Lung (tissue), 12 donors: ENCODE measurements around the gene STRIP2. TPM values are rescaled to one million over a fixed set of nuclear protein-coding genes. Genes with fewer than 3 reads are reported as not detected.

Experiments
- ATAC-seq: fragments of 200-7000 bp; cut with Tn5 transposase; one replicate; pipeline ENCODE4 v1.9.1; 2020; ENCODE audit warnings: moderate number of reproducible peaks; ENCODE audit not compliant: insufficient read depth, low FRiP score
- DNase-seq, 3 donors: peaks; one replicate each; pipeline ENCODE4 v3.0.0-alpha.2; 2013 to 2017
- H3K27ac ChIP-seq, 2 donors: one replicate each; pipeline ENCODE4 v1.5.1; 2013; ENCODE audit warnings: mild to moderate bottlenecking in 2 of 2, moderate library complexity in 2 of 2, control low read depth in 1 of 2, inconsistent platforms in 1 of 2, low read depth in 1 of 2, low read length in 1 of 2
- H3K27me3 ChIP-seq, 3 donors: one replicate each; pipeline ENCODE4 v1.5.1; 2013; ENCODE audit warnings: low read length in 2 of 3; ENCODE audit not compliant: control insufficient read depth in 3 of 3, insufficient read depth in 3 of 3
- H3K36me3 ChIP-seq, 4 donors: one replicate each; pipeline ENCODE4 v1.5.1; 2013; ENCODE audit warnings: low read length in 4 of 4, mild to moderate bottlenecking in 1 of 4, moderate library complexity in 1 of 4; ENCODE audit not compliant: control insufficient read depth in 4 of 4, insufficient read depth in 4 of 4
- H3K4me1 ChIP-seq, 5 donors: one replicate each; pipeline ENCODE4 v1.5.1; 2013; ENCODE audit warnings: low read length in 5 of 5, mild to moderate bottlenecking in 2 of 5, moderate library complexity in 1 of 5; ENCODE audit not compliant: control insufficient read depth in 5 of 5, insufficient read depth in 5 of 5
- H3K4me3 ChIP-seq: one replicate; pipeline ENCODE4 v1.5.1; 2013; ENCODE audit warnings: mild to moderate bottlenecking, control low read depth, moderate library complexity
- H3K9ac ChIP-seq, 2 donors: one replicate each; pipeline ENCODE4 v1.5.1; 2013; ENCODE audit warnings: low read length in 2 of 2, control low read depth in 1 of 2; ENCODE audit not compliant: insufficient read depth in 1 of 2
- H3K9me3 ChIP-seq, 4 donors: one replicate each; pipeline ENCODE4 v1.5.1; 2013; ENCODE audit warnings: low read length in 3 of 4, mild to moderate bottlenecking in 1 of 4, moderate library complexity in 1 of 4; ENCODE audit not compliant: control insufficient read depth in 4 of 4, insufficient read depth in 3 of 4
- CTCF ChIP-seq: IDR thresholded peaks from 2 replicates; pipeline ENCODE4 v1.5.1; 2012; ENCODE audit warnings: mild to moderate bottlenecking; ENCODE audit errors: control extremely low read depth, extremely low read depth
- WGBS, 2 donors: extraction: QIAGEN DNeasy Blood & Tissue Kit; methylation state at CpG; one replicate each; pipeline ENCODE4 v1.1.7; 2013; 5-methylcytosine and 5-hydroxymethylcytosine counted together
- polyA plus RNA-seq, 2 donors: library from polyadenylated mRNA; stranded (reverse); fragments of 200-250 nt; gene quantifications; one replicate each; pipeline ENCODE4 v1.2.1, GENCODE V29; 2013
- total RNA-seq, 2 donors: library from RNA; depleted of rRNA in 1 of 2; stranded (reverse); fragments of >200 nt in 1 of 2; gene quantifications; one replicate each; pipeline ENCODE4 v1.2.1, GENCODE V29; 2014 to 2021
- donor health status: control.
- donor health status: control.
- donor health status: Bipolar disorder and iron deficiency.
- donor health status: healthy.
- donor health status: DM: yes; HTN: yes; CAD: no.

The STRIP2 gene
- total and polyA plus RNA-seq, 4 donors: 1.1 to 2.1 (median 1.7) TPM

GRCh38 chr7:129461809-129462208 is 27.6 kb downstream of the STRIP2 start:
- no peak for TF ChIP-seq CTCF
- Histone ChIP-seq H3K4me1 (peaks cover 0 to 4% (median 0%) of the 10 kb centered on the region in 5 donors), H3K27me3 (no peaks in the 10 kb centered on the region), H3K4me3 (no peak overlapping the region), H3K27ac (no peak overlapping the region), H3K9ac (no peak overlapping the region), H3K9me3 (no peaks in the 10 kb centered on the region), H3K36me3 (peaks cover 0 to 30% (median 0%) of the 10 kb centered on the region in 4 donors)
- no peak for ATAC-seq
- DNase-seq: no peak
- 90 to 93% methylated on average over 2 of the region's 2 CpGs for WGBS, 2 donors

- 37 to 64% methylated on average over 1 of the region's 1 CpG for WGBS, 2 donors
- ATAC-seq (no peak), DNase-seq (no peak)
- TF ChIP-seq CTCF: no peak
- H3K36me3 ChIP-seq: peaks cover 0 to 33% (median 0%) of the 10 kb centered on the region in 4 donors
- no peak overlapping the region for H3K27ac ChIP-seq
- no peaks in the 10 kb centered on the region for H3K9me3 ChIP-seq
- no peaks in the 10 kb centered on the region for H3K27me3 ChIP-seq
- H3K4me3 ChIP-seq: no peak overlapping the region
- H3K4me1 ChIP-seq: peaks cover 0 to 4% (median 0%) of the 10 kb centered on the region in 5 donors
- H3K9ac ChIP-seq: no peak overlapping the region
Observed at GRCh38 chr7:129462420-129462819, 28.2 kb downstream of the STRIP2 start.

GRCh38 chr7:129464194-129464593 is 30.0 kb downstream of the STRIP2 start:
- Histone ChIP-seq H3K4me1 (peaks cover 0 to 4% (median 0%) of the 10 kb centered on the region in 5 donors), H3K9ac (no peak overlapping the region), H3K36me3 (peaks cover 0 to 29% (median 0%) of the 10 kb centered on the region in 4 donors), H3K27ac (no peak overlapping the region), H3K27me3 (no peaks in the 10 kb centered on the region), H3K9me3 (no peaks in the 10 kb centered on the region), H3K4me3 (no peak overlapping the region)
- no peak for DNase-seq
- 92 to 95% methylated on average over 4 of the region's 4 CpGs for WGBS, 2 donors
- ATAC-seq: no peak
- TF ChIP-seq CTCF: no peak

GRCh38 chr7:129465080-129465479 is 30.8 kb downstream of the STRIP2 start:
- Histone ChIP-seq H3K36me3 (peaks cover 0 to 26% (median 0%) of the 10 kb centered on the region in 4 donors), H3K27me3 (no peaks in the 10 kb centered on the region), H3K9ac (no peak overlapping the region), H3K27ac (no peak overlapping the region), H3K4me3 (no peak overlapping the region), H3K4me1 (peaks cover 0 to 4% (median 0%) of the 10 kb centered on the region in 5 donors), H3K9me3 (no peaks in the 10 kb centered on the region)
- DNase-seq (no peak), ATAC-seq (no peak)
- 81 to 94% methylated on average over 2 of the region's 2 CpGs for WGBS, 2 donors
- TF ChIP-seq CTCF: no peak
